ENCODE measurements around the gene STRIP2. TPM values are rescaled to one million over a fixed set of nuclear protein-coding genes. Genes with fewer than 3 reads are reported as not detected.
A peak's percentile ranks its signal among the peaks of the same experiment; 100 is the strongest.

Gene STRIP2
- total RNA-seq, 1 experiment from 2014 or later, result 9.9 TPM

DNA sequence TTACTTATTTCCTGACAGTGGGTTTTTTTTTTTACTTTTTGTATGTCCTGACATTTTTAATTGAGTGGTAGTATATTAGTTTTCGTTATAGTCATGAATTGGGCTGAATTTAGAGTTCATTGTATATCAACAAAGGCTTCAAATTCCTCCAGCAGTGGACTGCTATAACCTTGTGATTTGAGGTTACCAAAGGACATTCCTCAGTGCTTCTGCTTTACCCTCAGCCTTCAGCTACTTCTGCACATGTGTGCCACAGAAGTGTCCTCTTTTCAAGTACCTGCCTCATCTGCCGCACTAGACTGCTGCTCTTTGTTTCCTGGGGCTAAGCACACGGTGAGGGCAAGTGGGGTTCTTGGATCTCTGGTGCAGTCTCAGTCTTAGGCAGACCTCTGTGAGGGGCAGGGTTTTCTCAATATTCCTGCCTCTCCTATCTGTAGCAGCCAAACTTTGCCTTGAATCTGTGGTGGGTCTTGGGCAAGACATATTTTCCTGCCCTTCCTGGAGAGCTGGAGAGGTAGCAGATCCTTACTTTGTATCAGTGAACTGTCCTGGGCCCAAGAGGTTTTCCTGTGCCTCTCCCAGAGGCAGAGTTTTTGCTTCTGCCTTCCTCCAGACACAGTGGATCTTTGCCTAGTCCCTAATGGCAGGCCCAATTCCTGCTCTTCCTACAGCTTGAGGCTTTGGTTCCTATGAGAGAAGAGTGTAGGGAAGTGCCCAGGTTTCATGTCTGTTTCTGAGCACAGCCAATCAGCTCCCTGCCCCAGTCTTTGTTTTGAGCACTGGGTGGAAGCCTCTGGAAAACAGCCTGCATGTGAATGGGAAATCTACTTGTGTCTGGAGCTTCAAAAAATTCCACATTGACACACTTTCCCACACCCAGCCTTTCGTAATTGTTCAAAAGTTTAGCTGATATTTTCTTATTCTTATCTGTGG, 39.0 kb upstream of the STRIP2 start:
- Histone ChIP-seq H2BK12ac (ENCODE audit: insufficient read length, low read depth, low read length) (no peak overlapping the region), H2BK5ac (ENCODE audit: insufficient read length, low read length) (no peak overlapping the region), H2AFZ (ENCODE audit: low read length) (no peak overlapping the region), H2BK20ac (ENCODE audit: low read depth, low read length, poor library complexity, severe bottlenecking) (no peak overlapping the region), H3K4ac (ENCODE audit: low read depth, low read length) (no peak overlapping the region), H4K8ac (replicated peaks; ENCODE audit: insufficient read length, low read depth, low read length) (no peak overlapping the region), H3T11ph (ENCODE audit: low read length) (no peak overlapping the region), H3K27ac (ENCODE audit: insufficient read length, low read depth, low read length) (no peak overlapping the region), H4K91ac (ENCODE audit: insufficient read length, low read depth, low read length) (no peak overlapping the region), H3K14ac (ENCODE audit: insufficient read depth, low read length) (no peak overlapping the region), H3K9me3 (ENCODE audit: control insufficient read depth, low read depth, low read length) (no peaks in the 10 kb centered on the region), H3K23ac (ENCODE audit: insufficient read length, low read depth, low read length) (no peak overlapping the region), H3K23me2 (ENCODE audit: insufficient read length, low read depth, low read length, poor library complexity, severe bottlenecking) (no peaks in the 10 kb centered on the region), H4K20me1 (ENCODE audit: control insufficient read depth, insufficient read depth, insufficient read length) (no peaks in the 10 kb centered on the region), H3K79me2 (ENCODE audit: insufficient read depth, low read length) (no peaks in the 10 kb centered on the region), H3K18ac (ENCODE audit: insufficient read length, low read depth, low read length) (no peak overlapping the region), H3K4me2 (ENCODE audit: insufficient read depth, insufficient read length, low read length) (no peak overlapping the region), H3K79me1 (ENCODE audit: insufficient read depth, low read depth, low read length, poor library complexity, severe bottlenecking) (no peaks in the 10 kb centered on the region), H3K27me3 (ENCODE audit: insufficient read depth, low read length) (no peaks in the 10 kb centered on the region), H2AK5ac (ENCODE audit: insufficient read length, low read length) (no peak overlapping the region), H2BK120ac (ENCODE audit: low read depth, low read length, poor library complexity, severe bottlenecking) (no peak overlapping the region), H3K9ac (ENCODE audit: extremely low read depth, insufficient read length, low read length) (no peak overlapping the region), H2BK15ac (ENCODE audit: low read depth, low read length) (no peak overlapping the region), H3K4me1 (ENCODE audit: insufficient read depth, low read length) (no peaks in the 10 kb centered on the region; the same call in 1 of the 2 replicates), H3K56ac (ENCODE audit: insufficient read length, low read depth, low read length) (no peak overlapping the region), H4K5ac (ENCODE audit: insufficient read length, low read depth, low read length) (peak overlapping the region; percentile 6)
- Mint-ChIP-seq H3K4me3 (no peak overlapping the region), H3K27ac (peak overlapping the region; percentile 44 to 81 (median 72); a peak in 5 of 7 replicates), H3K4me1 (peaks cover 8 to 12% of the 10 kb centered on the region in 2 experiments), H3K36me3 (ENCODE audit: insufficient read depth in 1 of 3, low read depth in 3 of 3) (peaks cover 0 to 7% (median 0%) of the 10 kb centered on the region in 3 experiments; a peak in 2 of 7 replicates), H3K27me3 (ENCODE audit: low read depth) (no peaks in the 10 kb centered on the region), H3K9me3 (no peaks in the 10 kb centered on the region)
- no CpG with 5 or more reads among the region's 4 CpGs for WGBS (ENCODE audit: extremely low coverage, insufficient read length, low lambda C conversion rate)
- no peak for DNase-seq
- no peak for TF ChIP-seq CTCF (conservative IDR thresholded peaks at IDR 0.05)
